Neural progenitor cell (in vitro differentiated cells): ENCODE measurements around the gene C11orf42. TPM values are rescaled to one million over a fixed set of nuclear protein-coding genes. Genes with fewer than 3 reads are reported as not detected.

Source experiments
- DNase-seq: peaks from one replicate; pipeline ENCODE4 v3.0.0-alpha.2; 2016; ENCODE audit warnings: low spot score
- H2AFZ ChIP-seq: fragments of 200-600 bp; sonication (generic); replicated peaks from 2 replicates; pipeline ENCODE4 v1.6.1; 2016; ENCODE audit warnings: antibody characterized with exemption
- H3F3A ChIP-seq: fragments of 200-600 bp; sonication (generic); 2 replicates; pipeline ENCODE4 v1.6.1; 2016; ENCODE audit warnings: antibody characterized with exemption, low read depth
- H3K27ac ChIP-seq: fragments of 200-600 bp; sonication (generic); 2 replicates; pipeline ENCODE4 v1.5.1; 2016; ENCODE audit warnings: mild to moderate bottlenecking
- H3K27me3 ChIP-seq: fragments of 200-600 bp; sonication (generic); 2 replicates; pipeline ENCODE4 v1.6.1; 2016; ENCODE audit warnings: mild to moderate bottlenecking, moderate library complexity
- H3K36me3 ChIP-seq: fragments of 200-600 bp; sonication (generic); 2 replicates; pipeline ENCODE4 v1.5.1; 2016
- H3K4me1 ChIP-seq: fragments of 200-600 bp; sonication (generic); 2 replicates; pipeline ENCODE4 v1.6.1; 2016; ENCODE audit warnings: mixed run types
- H3K4me2 ChIP-seq: fragments of 200-600 bp; sonication (generic); 2 replicates; pipeline ENCODE4 v1.6.1; 2016
- H3K4me3 ChIP-seq: fragments of 200-600 bp; sonication (generic); 2 replicates; pipeline ENCODE4 v1.5.1; 2016
- H3K79me2 ChIP-seq: fragments of 200-600 bp; sonication (generic); 2 replicates; pipeline ENCODE4 v1.6.1; 2016; ENCODE audit warnings: low read depth
- H3K9ac ChIP-seq: fragments of 200-600 bp; sonication (generic); 2 replicates; pipeline ENCODE4 v1.6.1; 2016
- H3K9me3 ChIP-seq: fragments of 200-600 bp; sonication (generic); 2 replicates; pipeline ENCODE4 v1.5.1; 2016; ENCODE audit warnings: low read depth
- H4K20me1 ChIP-seq: fragments of 200-600 bp; sonication (generic); 2 replicates; pipeline ENCODE4 v1.6.1; 2016; ENCODE audit warnings: low read depth
- H3K27ac Mint-ChIP-seq: 3 replicates; pipeline ENCODE4 v1.8.0; 2021; ENCODE audit warnings: mixed read lengths
- H3K27me3 Mint-ChIP-seq: 2 replicates; pipeline ENCODE4 v1.8.0; 2022; ENCODE audit warnings: low read depth, mild to moderate bottlenecking, inconsistent platforms, moderate library complexity, mixed read lengths; ENCODE audit not compliant: insufficient read depth
- H3K36me3 Mint-ChIP-seq: 3 replicates; pipeline ENCODE4 v1.8.0; 2021; ENCODE audit warnings: mixed read lengths
- H3K4me1 Mint-ChIP-seq: 3 replicates; pipeline ENCODE4 v1.8.0; 2021; ENCODE audit warnings: mixed read lengths
- H3K4me3 Mint-ChIP-seq: 3 replicates; pipeline ENCODE4 v1.8.0; 2021; ENCODE audit warnings: mild to moderate bottlenecking, moderate library complexity, mixed read lengths
- H3K9me3 Mint-ChIP-seq: 3 replicates; pipeline ENCODE4 v1.8.0; 2020; ENCODE audit warnings: mixed read lengths
- CTCF ChIP-seq: fragments of 200-600 bp; sonication (generic); IDR thresholded peaks from 2 replicates; pipeline ENCODE4 v1.5.1; 2017; ENCODE audit warnings: antibody characterized with exemption, mild to moderate bottlenecking
- EZH2 ChIP-seq: fragments of 200-600 bp; sonication (generic); IDR thresholded peaks from 2 replicates; pipeline ENCODE4 v1.6.1; 2017; ENCODE audit warnings: antibody characterized with exemption, mild to moderate bottlenecking, moderate library complexity
- EZH2phosphoT487 ChIP-seq: fragments of 200-600 bp; sonication (generic); IDR thresholded peaks from 2 replicates; pipeline ENCODE4 v1.6.1; 2017; ENCODE audit warnings: antibody characterized with exemption
- total RNA-seq: library from RNA; depleted of rRNA; stranded (reverse); fragments of >200 nt; gene quantifications from 2 replicates; pipeline ENCODE4 v1.2.3, GENCODE V29; 2015; ENCODE audit warnings: low replicate concordance

Gene C11orf42
- total RNA-seq, 1 donor from 2014 or later = not detected

DNA sequence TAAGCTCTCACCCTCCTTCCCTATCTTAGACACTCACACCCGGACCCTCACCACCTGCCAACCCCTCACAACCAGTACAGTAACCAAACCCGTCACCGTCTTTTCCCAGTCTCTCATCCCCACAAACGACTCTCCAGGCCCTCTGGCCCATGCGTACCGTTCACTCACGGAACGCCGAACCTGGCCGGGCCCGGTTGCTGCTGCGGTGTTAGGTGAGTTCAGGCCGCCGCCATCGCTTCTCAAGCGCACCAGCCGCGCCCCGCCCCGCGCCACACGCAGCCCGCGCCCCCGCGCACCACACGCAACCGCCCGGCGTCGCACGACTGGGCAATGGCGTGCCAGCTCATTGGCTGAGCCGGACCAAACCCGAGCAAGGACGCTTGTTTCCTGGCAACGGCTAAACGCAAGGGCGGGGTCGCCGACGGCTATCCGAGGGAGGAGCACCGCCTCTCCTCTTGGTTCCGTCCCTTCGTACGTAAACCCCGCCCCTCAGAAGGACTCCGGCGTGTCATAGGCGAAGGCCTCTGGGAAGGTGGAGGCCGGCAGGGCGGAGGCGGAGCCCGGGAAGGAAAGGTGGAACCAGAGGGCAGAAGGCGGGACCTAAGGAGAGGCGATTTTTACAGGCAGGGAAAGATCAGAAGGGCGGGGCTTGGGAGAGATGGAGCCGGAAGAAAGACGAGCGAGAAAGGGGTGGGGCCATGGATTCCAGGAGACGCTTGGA is 29.2 kb downstream of the C11orf42 start, which contains the start of gene FHIP1B:
FHIP1B (minus strand) TSS at position 250 of the 721 bp plus-strand sequence. CDS start 10,120 bp downstream, outside the sequence.
- H3K9me3 Mint-ChIP-seq = no peaks in the 10 kb centered on the region
- H3K9me3 ChIP-seq = no peaks in the 10 kb centered on the region
- H3K79me2 ChIP-seq = peaks cover 48% of the 10 kb centered on the region
- H3K27me3 ChIP-seq = no peaks in the 10 kb centered on the region
- H3K27ac ChIP-seq = peak within 1 kb of the TSS; percentile 7
- peaks cover 12% of the 10 kb centered on the region for H3F3A ChIP-seq
- peak within 1 kb of the TSS; percentile 99 for H3K4me3 Mint-ChIP-seq
- TF ChIP-seq EZH2 = no peak
- no peak for TF ChIP-seq CTCF
- TF ChIP-seq EZH2phosphoT487 = no peak
- H3K4me3 ChIP-seq = peak within 1 kb of the TSS; percentile 97
- peak within 1 kb of the TSS; percentile 95 for H3K4me2 ChIP-seq
- H3K27ac Mint-ChIP-seq = peak within 1 kb of the TSS; percentile 43
- H2AFZ ChIP-seq = peak within 1 kb of the TSS; percentile 69
- peaks cover 8% of the 10 kb centered on the region for H3K4me1 ChIP-seq
- H3K36me3 Mint-ChIP-seq = no peaks in the 10 kb centered on the region
- peak within 1 kb of the TSS; percentile 67 for H3K9ac ChIP-seq
- H4K20me1 ChIP-seq = peaks cover 21% of the 10 kb centered on the region
- peaks cover 13% of the 10 kb centered on the region for H3K4me1 Mint-ChIP-seq
- H3K36me3 ChIP-seq = no peaks in the 10 kb centered on the region
- peaks cover 5% of the 10 kb centered on the region for H3K27me3 Mint-ChIP-seq
- DNase-seq = peak; percentile 100

DNA sequence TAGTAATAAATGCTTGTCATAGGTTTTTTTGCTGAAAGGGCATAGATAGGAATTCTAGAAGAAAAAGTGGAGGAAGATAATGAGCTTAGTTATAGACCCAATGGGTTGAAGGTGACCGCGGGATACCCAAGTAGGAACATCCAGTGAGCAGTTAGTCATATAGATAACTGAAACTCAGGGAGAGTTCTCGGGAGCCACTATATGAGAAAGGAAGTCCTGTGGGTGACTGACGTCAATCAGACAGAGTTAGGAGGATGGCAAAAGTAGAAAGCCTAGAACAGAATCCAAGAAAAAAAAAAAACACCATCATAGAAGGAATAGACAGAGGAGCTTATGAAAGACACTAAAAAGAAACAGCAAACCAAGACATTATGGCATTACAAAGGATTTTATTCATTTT is 31.9 kb downstream of the C11orf42 start:
- H2AFZ ChIP-seq = no peak overlapping the region
- H3K9ac ChIP-seq = no peak overlapping the region
- H4K20me1 ChIP-seq = peaks cover 4% of the 10 kb centered on the region
- H3K4me2 ChIP-seq = no peak overlapping the region
- TF ChIP-seq CTCF (no peak), EZH2phosphoT487 (no peak), EZH2 (no peak)
- peaks cover 6% of the 10 kb centered on the region for H3K9me3 Mint-ChIP-seq
- no peak overlapping the region for H3K27ac Mint-ChIP-seq
- no peak for DNase-seq
- peaks cover 8% of the 10 kb centered on the region for H3K4me1 ChIP-seq
- H3F3A ChIP-seq = peaks cover 12% of the 10 kb centered on the region
- no peak overlapping the region for H3K4me3 ChIP-seq
- no peaks in the 10 kb centered on the region for H3K9me3 ChIP-seq
- no peak overlapping the region for H3K4me3 Mint-ChIP-seq
- no peaks in the 10 kb centered on the region for H3K36me3 ChIP-seq
- H3K27me3 Mint-ChIP-seq = peaks cover 9% of the 10 kb centered on the region
- H3K27me3 ChIP-seq = no peaks in the 10 kb centered on the region
- no peak overlapping the region for H3K27ac ChIP-seq
- peaks cover 13% of the 10 kb centered on the region for H3K4me1 Mint-ChIP-seq
- H3K79me2 ChIP-seq = peaks cover 21% of the 10 kb centered on the region
- H3K36me3 Mint-ChIP-seq = no peaks in the 10 kb centered on the region

DNA sequence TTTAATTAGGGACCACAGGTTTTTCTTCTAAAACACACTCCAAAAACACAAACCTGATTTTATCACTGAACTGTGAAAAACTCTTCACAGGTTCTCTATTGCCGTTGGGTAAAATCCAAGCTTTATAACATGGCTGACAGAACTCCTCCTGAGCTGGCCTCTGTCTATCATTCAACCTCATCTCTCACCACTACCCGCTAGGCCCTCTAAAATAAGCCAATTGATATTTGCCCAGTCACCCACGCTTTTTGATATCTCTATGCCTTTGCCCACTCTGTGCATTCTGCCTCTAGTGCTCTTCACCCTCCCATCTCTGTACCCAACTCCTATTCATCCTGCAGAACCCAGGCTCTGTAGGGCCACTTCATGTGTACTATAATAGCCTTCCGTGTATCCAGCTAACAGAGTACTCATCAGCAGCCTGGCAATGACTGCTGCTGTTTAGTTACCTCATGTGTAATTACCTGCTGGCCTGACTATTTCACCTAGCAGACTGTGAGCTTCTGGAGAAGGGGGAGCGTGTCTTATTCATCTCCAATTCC is 32.5 kb downstream of the C11orf42 start:
- Mint-ChIP-seq H3K4me1 (peaks cover 13% of the 10 kb centered on the region), H3K4me3 (no peak overlapping the region), H3K27me3 (peaks cover 9% of the 10 kb centered on the region), H3K27ac (no peak overlapping the region), H3K36me3 (no peaks in the 10 kb centered on the region), H3K9me3 (peaks cover 6% of the 10 kb centered on the region)
- peaks cover 12% of the 10 kb centered on the region for H3F3A ChIP-seq
- no peaks in the 10 kb centered on the region for H3K9me3 ChIP-seq
- peaks cover 8% of the 10 kb centered on the region for H3K4me1 ChIP-seq
- H4K20me1 ChIP-seq = peaks cover 4% of the 10 kb centered on the region
- no peak overlapping the region for H3K4me3 ChIP-seq
- H3K79me2 ChIP-seq = peaks cover 16% of the 10 kb centered on the region
- H3K27me3 ChIP-seq = no peaks in the 10 kb centered on the region
- H3K4me2 ChIP-seq = no peak overlapping the region
- H2AFZ ChIP-seq = no peak overlapping the region
- H3K9ac ChIP-seq = no peak overlapping the region
- DNase-seq = no peak
- TF ChIP-seq EZH2phosphoT487 (no peak), CTCF (no peak), EZH2 (no peak)
- no peak overlapping the region for H3K27ac ChIP-seq
- H3K36me3 ChIP-seq = no peaks in the 10 kb centered on the region
